Purkinje cell (primary cell): ENCODE measurements around the gene SLC35F2. TPM values are rescaled to one million over a fixed set of nuclear protein-coding genes. Genes with fewer than 3 reads are reported as not detected.

Source experiments
- polyA plus RNA-seq: library from polyadenylated mRNA; unstranded; fragments of >200 nt; fragmentation: Nextera tagmentation; gene quantifications from 2 replicates; pipeline ENCODE4 v1.2.1, GENCODE V29; 2014

Gene SLC35F2, protein sequence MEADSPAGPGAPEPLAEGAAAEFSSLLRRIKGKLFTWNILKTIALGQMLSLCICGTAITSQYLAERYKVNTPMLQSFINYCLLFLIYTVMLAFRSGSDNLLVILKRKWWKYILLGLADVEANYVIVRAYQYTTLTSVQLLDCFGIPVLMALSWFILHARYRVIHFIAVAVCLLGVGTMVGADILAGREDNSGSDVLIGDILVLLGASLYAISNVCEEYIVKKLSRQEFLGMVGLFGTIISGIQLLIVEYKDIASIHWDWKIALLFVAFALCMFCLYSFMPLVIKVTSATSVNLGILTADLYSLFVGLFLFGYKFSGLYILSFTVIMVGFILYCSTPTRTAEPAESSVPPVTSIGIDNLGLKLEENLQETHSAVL
- polyA plus RNA-seq, result 2.5 and 3.3 TPM in 2 replicates

DNA sequence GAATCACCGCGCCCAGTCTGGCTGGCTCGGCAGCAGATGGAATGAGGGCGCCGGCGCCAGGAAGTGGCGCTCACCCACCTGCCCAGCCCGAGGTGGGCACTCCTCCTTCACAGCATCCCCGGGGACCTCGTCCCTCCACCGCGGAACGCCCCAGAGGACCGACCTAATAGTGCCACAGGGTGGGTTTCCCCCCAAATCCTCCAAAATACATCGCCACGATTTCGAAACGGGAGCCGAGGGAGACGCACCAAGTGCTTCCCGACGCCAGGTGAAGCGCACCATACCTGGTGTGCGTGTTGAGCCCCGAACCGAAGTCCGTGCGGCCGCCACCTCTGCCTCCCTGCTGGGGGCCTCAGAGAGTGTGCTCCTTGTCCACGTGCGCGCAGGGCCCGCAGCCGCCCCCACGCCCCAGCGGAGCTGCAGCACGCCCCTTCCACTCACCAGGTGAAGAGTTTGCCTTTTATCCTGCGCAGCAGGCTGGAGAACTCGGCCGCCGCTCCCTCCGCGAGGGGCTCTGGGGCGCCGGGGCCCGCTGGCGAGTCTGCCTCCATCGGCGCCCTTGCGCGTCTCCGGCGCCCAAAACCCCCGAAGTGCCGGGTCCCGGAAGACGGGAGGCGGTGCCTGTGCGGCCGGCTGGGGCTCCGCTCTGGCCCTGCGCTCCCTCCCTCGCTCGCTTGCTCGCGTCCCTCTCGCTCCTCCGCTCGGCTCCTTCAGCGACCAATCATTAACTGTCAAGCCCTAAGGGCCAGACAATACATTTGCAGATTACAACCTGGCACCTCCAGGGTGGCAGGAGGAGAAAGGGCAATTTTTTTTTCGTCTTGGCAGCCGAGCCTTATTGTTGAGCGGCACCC, at the start of gene SLC35F2:
SLC35F2 (minus strand) TSS at position 571 of the 854 bp plus-strand sequence; CDS start at position 551, 20 bp downstream.

Other genes starting within 250 kb of the SLC35F2 start
- 12.9 TPM in 1 of 2 replicates, not detected in the other for gene SLN, start 146.7 kb downstream of the SLC35F2 start, polyA plus RNA-seq
- gene RAB39A, start 69.7 kb upstream of the SLC35F2 start, polyA plus RNA-seq, result 1.1 and 2.8 TPM in 2 replicates
- 32.2 and 46.4 TPM in 2 replicates for gene CUL5, start 150.1 kb upstream of the SLC35F2 start, polyA plus RNA-seq